Peyer's patch (tissue), 4 donors: Measurements from ENCODE around the gene PDE4D. TPM values are rescaled to one million over a fixed set of nuclear protein-coding genes. Genes with fewer than 3 reads are reported as not detected.

ENCODE experiments used
- DNase-seq, 3 donors: peaks; one replicate each; pipeline ENCODE4 v3.0.0-alpha.2; 2017 to 2019
- H3K27ac ChIP-seq, 4 donors: fragments of 200-600 bp; sonication (generic); one replicate each; pipeline ENCODE4 v1.5.1; 2016 to 2019
- H3K27me3 ChIP-seq, 2 donors: fragments of 200-600 bp; sonication (generic); one replicate each; pipeline ENCODE4 v1.5.1; 2019
- H3K36me3 ChIP-seq, 3 donors: fragments of 200-600 bp; sonication (generic); one replicate each; pipeline ENCODE4 v1.5.1; 2016 to 2019
- H3K4me1 ChIP-seq, 4 donors: fragments of 200-600 bp; sonication (generic); one replicate each; pipeline ENCODE4 v1.5.1; 2016 to 2019
- H3K4me3 ChIP-seq, 4 donors: fragments of 200-600 bp; sonication (generic); 1 replicate in 3 of 4; 2 replicates in 1 of 4; pipeline ENCODE4 v1.5.1; 2016 to 2019; ENCODE audit warnings: mild to moderate bottlenecking in 1 of 4
- H3K9me3 ChIP-seq, 4 donors: fragments of 200-600 bp; sonication (generic); one replicate each; pipeline ENCODE4 v1.5.1; 2016 to 2019; ENCODE audit warnings: mild to moderate bottlenecking in 1 of 4
- POLR2A ChIP-seq, 2 donors: fragments of 450-650 bp; IDR thresholded peaks; one replicate each; pipeline ENCODE4 v1.5.1; 2017; ENCODE audit warnings: antibody characterized with exemption in 2 of 2, mild to moderate bottlenecking in 2 of 2, moderate library complexity in 2 of 2
- total RNA-seq, 4 donors: library from RNA; depleted of rRNA; stranded (reverse); fragments of >200 nt; gene quantifications; one replicate each; pipeline ENCODE4 v1.1.0, GENCODE V29; 2016
- TF ChIP-seq, protein P1 (sequence below), 6 experiments: fragments of 450-650 bp in 4 of 6; fragments of 200-600 bp in 2 of 6; sonication (generic) in 1 of 6; IDR thresholded peaks; one replicate each; pipeline ENCODE4 v1.5.1; 2017 to 2019; ENCODE audit warnings: antibody characterized with exemption in 6 of 6, mild to moderate bottlenecking in 3 of 6, moderate library complexity in 1 of 6

The PDE4D gene
- total RNA-seq, 4 donors from 2014 or later, result 19.8 to 89.1 (median 43.9) TPM

DNA sequence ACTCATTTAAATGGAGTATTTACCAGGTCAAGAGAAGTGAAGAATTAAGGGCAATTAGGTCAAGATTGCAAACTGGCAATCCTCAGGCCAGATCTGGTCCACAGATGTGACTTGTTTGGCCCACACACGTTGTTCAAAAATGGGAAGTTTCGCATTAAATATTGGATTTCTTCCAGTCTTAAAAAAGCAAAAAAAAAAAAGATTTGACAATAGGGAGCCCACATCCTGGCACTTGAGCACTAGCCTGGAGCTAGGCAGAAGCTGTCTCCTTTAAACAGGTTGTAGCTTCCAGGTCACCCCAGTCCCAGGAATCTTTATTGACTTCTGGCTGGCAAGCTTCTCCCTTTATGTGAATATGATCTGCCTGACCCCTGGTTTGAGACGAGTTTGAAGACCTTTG lies 790.2 kb downstream of the PDE4D start:
- TF ChIP-seq POLR2A (IDR thresholded peaks at IDR 0.05), result no peak
- Histone ChIP-seq H3K36me3 (no peaks in the 10 kb centered on the region), H3K4me1 (peaks cover 0 to 5% (median 0%) of the 10 kb centered on the region in 4 donors), H3K27me3 (no peaks in the 10 kb centered on the region), H3K9me3 (no peaks in the 10 kb centered on the region), H3K27ac (no peak overlapping the region), H3K4me3 (no peak overlapping the region)
- no peak for DNase-seq

DNA sequence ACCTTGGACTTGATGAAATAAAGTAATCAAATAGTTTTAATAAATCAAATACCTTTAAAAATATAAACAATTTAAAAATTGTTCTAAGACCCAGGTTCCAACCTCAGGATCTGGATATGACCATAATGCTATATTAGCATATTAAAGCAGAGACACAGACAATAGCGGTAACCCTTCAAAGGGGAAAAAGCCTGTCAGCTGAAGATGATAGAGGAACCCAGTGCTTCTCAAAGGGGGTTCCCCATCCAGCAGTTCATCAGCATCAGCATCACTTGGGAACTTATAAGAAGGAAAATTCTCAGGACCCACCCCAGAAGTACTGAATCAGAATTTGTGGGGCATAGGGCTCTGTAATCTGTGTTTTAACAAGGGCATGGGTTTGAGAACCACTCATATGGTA lies 791.1 kb downstream of the PDE4D start:
- H3K4me1 ChIP-seq, result peaks cover 0 to 13% (median 1%) of the 10 kb centered on the region in 4 donors
- TF ChIP-seq, protein P1, sequence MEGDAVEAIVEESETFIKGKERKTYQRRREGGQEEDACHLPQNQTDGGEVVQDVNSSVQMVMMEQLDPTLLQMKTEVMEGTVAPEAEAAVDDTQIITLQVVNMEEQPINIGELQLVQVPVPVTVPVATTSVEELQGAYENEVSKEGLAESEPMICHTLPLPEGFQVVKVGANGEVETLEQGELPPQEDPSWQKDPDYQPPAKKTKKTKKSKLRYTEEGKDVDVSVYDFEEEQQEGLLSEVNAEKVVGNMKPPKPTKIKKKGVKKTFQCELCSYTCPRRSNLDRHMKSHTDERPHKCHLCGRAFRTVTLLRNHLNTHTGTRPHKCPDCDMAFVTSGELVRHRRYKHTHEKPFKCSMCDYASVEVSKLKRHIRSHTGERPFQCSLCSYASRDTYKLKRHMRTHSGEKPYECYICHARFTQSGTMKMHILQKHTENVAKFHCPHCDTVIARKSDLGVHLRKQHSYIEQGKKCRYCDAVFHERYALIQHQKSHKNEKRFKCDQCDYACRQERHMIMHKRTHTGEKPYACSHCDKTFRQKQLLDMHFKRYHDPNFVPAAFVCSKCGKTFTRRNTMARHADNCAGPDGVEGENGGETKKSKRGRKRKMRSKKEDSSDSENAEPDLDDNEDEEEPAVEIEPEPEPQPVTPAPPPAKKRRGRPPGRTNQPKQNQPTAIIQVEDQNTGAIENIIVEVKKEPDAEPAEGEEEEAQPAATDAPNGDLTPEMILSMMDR (IDR thresholded peaks at IDR 0.05), result no peak
- no peak for TF ChIP-seq POLR2A (IDR thresholded peaks at IDR 0.05)
- H3K27ac ChIP-seq, result no peak overlapping the region
- no peak overlapping the region for H3K4me3 ChIP-seq
- no peaks in the 10 kb centered on the region for H3K27me3 ChIP-seq
- H3K9me3 ChIP-seq, result no peaks in the 10 kb centered on the region
- no peaks in the 10 kb centered on the region for H3K36me3 ChIP-seq
- no peak for DNase-seq

DNA sequence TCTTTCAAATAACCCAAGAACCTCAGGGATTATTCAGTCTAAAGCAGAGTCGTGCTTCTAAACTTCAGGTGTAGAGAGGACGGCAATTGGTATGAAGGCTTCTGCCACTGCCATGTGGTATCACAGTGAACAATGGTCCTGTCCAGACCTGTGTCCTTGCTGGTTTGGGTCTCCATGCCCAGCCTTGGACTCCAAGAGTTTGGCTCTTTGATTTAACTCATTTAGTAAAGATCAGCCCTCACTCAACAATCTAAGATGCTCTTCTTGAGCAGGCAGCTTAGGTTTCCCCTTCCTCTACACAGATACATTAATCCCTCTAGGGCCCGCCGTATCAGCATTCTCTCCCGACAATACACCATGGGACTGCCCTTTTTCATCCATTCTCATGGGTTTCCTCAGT lies 792.7 kb downstream of the PDE4D start:
- peaks cover 0 to 15% (median 1%) of the 10 kb centered on the region in 4 donors for H3K4me1 ChIP-seq
- peak overlapping the region in 1 of 4 donors; percentile 41 for H3K27ac ChIP-seq

DNA sequence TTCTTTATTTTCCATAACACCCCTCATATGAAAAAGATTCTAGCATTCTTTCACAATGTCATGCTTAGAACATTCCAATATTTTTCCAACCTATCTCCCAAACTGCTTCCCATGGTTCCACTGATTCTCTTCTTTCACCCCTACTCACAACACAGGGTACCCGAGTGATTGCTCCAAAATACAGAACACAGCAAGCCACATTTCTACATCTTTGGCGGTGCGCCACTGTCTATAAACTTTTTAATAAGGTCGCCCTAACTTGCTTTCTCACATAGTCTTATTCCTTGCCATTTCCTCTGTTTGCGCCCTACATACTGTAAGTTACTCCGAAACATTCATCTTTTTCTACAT lies 793.6 kb downstream of the PDE4D start:
- DNase-seq, result no peak
- H3K4me3 ChIP-seq, result no peak overlapping the region
- peak overlapping the region in 3 of 4 donors; percentile 37 to 64 (median 41) for H3K27ac ChIP-seq
- H3K9me3 ChIP-seq, result no peaks in the 10 kb centered on the region
- no peak for TF ChIP-seq POLR2A (IDR thresholded peaks at IDR 0.05)
- TF ChIP-seq, protein P1 (IDR thresholded peaks at IDR 0.05), result no peak
- peaks cover 0 to 15% (median 1%) of the 10 kb centered on the region in 4 donors for H3K4me1 ChIP-seq
- no peaks in the 10 kb centered on the region for H3K36me3 ChIP-seq
- no peaks in the 10 kb centered on the region for H3K27me3 ChIP-seq

More for the DNA sequence above, 792.7 kb downstream of the PDE4D start:
- no peaks in the 10 kb centered on the region for H3K36me3 ChIP-seq
- no peaks in the 10 kb centered on the region for H3K27me3 ChIP-seq
- no peak for DNase-seq
- H3K9me3 ChIP-seq, result no peaks in the 10 kb centered on the region
- no peak for TF ChIP-seq POLR2A (IDR thresholded peaks at IDR 0.05)
- TF ChIP-seq, protein P1 (IDR thresholded peaks at IDR 0.05), result no peak
- no peak overlapping the region for H3K4me3 ChIP-seq

DNA sequence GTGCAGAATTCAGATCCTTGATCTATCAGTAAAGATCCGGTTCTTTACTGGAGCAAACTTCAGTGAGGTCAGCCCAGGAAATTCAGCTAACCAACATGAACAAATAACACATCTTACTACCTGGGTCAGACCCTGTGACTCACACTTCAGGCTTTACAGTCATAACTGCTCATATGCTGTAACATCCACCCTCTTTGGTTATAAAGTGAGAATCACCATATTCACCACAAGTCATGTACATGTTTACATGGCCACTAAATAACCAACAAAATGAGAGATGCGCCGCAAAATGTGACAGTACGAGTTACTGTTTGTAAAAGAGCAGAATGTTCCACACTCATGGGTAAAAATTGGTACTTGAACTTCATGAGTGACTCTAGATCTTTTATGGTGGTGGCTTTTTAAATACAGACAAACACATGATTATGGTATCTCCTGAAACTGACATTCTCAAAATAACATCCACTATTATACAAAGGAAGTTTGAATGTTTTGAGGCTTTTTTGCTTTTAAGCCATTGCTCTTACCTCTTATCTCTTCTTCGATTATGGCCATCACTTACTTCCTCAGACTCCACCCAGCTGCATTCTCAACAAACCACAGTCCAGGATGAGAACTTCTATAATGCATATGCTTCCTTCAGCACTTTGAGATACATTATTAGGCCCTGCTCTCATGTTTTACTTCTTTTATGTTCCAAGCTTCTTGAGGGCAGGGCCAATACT lies 794.1 kb downstream of the PDE4D start:
- Histone ChIP-seq H3K36me3 (no peaks in the 10 kb centered on the region), H3K27me3 (no peaks in the 10 kb centered on the region), H3K27ac (peak overlapping the region in 3 of 4 donors; percentile 37 to 64 (median 41)), H3K4me3 (no peak overlapping the region), H3K9me3 (no peaks in the 10 kb centered on the region), H3K4me1 (peaks cover 0 to 15% (median 1%) of the 10 kb centered on the region in 4 donors)
- peak in 1 of 3 donors; percentile 60 for DNase-seq
- peak in 1 of 2 donors; percentile 30 for TF ChIP-seq POLR2A (IDR thresholded peaks at IDR 0.05)
- TF ChIP-seq, protein P1 (IDR thresholded peaks at IDR 0.05), result no peak

DNA sequence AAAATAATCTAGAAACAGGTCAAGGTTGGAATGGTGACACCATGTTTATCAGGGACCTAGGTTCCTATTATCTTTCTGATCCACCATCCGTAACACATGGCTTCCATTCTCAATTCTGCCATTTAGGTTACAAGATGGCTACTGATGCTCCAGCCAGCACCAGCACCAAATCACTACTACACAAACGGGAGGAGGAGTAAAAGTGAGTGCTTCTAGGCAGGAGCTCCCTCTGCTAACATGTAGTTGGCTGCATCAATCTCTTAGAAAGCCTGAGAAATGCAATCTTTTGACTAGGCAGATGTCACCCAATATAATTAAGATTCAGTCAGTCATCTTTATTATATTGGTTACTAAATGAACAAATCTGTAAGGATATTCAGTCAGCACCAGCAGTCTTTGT lies 794.8 kb downstream of the PDE4D start:
- no peak for DNase-seq
- H3K9me3 ChIP-seq, result no peaks in the 10 kb centered on the region
- H3K27ac ChIP-seq, result peak overlapping the region in 3 of 4 donors; percentile 13 to 64 (median 32)
- peaks cover 0 to 15% (median 1%) of the 10 kb centered on the region in 4 donors for H3K4me1 ChIP-seq
- H3K4me3 ChIP-seq, result no peak overlapping the region
- H3K36me3 ChIP-seq, result no peaks in the 10 kb centered on the region
- no peak for TF ChIP-seq POLR2A (IDR thresholded peaks at IDR 0.05)
- TF ChIP-seq, protein P1 (IDR thresholded peaks at IDR 0.05), result no peak
- H3K27me3 ChIP-seq, result no peaks in the 10 kb centered on the region
